ENCODE results near the gene LHX3. TPM values are rescaled to one million over a fixed set of nuclear protein-coding genes. Genes with fewer than 3 reads are reported as not detected.

The LHX3 gene
- total RNA-seq, 2 experiments from 2014 or later = 0.11 to 0.16 TPM

GRCh38 chr9:136244969-136245218 is 40.0 kb upstream of the LHX3 start:
- H3K9me3 Mint-ChIP-seq = no peaks in the 10 kb centered on the region
- CTCF ChIA-PET = no interaction called here
- peaks cover 41% of the 10 kb centered on the region for H3K4me1 Mint-ChIP-seq (ENCODE audit: low read depth)
- Histone ChIP-seq H3K9me3 (ENCODE audit: control insufficient read depth in 1 of 2, insufficient read depth in 1 of 2, low read length in 2 of 2) (no peaks in the 10 kb centered on the region), H3K27me3 (ENCODE audit: control insufficient read depth in 1 of 2, insufficient read depth in 2 of 2, low read length in 2 of 2) (no peaks in the 10 kb centered on the region), H3K27ac (ENCODE audit: low read depth in 1 of 2, low read length in 2 of 2) (peak overlapping the region; percentile 15 to 20), H3K4me1 (ENCODE audit: insufficient read depth, low read length) (peaks cover 39% of the 10 kb centered on the region), H3K36me3 (ENCODE audit: insufficient read depth, low read length) (peaks cover 4% of the 10 kb centered on the region), H3K4me3 (ENCODE audit: low read length) (peak overlapping the region; percentile 63)
- peak overlapping the region; percentile 94 for H3K4me3 Mint-ChIP-seq
- H3K36me3 Mint-ChIP-seq (ENCODE audit: low read depth) = peaks cover 7% of the 10 kb centered on the region
- POLR2A ChIA-PET = interaction anchor here (2.8 kb wide), 1 partner anchor 23 kb away, joined by 12 read pairs; no protein-coding TSS in a partner anchor
- intact Hi-C loops (cut with DNase I, micrococcal nuclease) = loop anchor here (1.0 to 10.0 kb wide), 5 partner anchors 118 to 338 kb away; partner anchors contain the start of genes UBAC1 (in 2 of the 2), CAMSAP1 (in 1 of the 2), DNLZ (in 1 of the 2) and SEC16A (in 1 of the 2)
- no peak for TF ChIP-seq CTCF (IDR thresholded peaks at IDR 0.05)
- H3K27me3 Mint-ChIP-seq = no peaks in the 10 kb centered on the region
- peak overlapping the region; percentile 76 for H3K27ac Mint-ChIP-seq
- ATAC-seq (ENCODE audit: poor library complexity) = no peak
- no peak for DNase-seq

- Histone ChIP-seq H3K27ac (ENCODE audit: low read depth in 1 of 2, low read length in 2 of 2) (peak overlapping the region; percentile 15 to 18), H3K9me3 (ENCODE audit: control insufficient read depth in 1 of 2, insufficient read depth in 1 of 2, low read length in 2 of 2) (no peaks in the 10 kb centered on the region), H3K4me1 (ENCODE audit: insufficient read depth, low read length) (peaks cover 41% of the 10 kb centered on the region), H3K4me3 (ENCODE audit: low read length) (peak overlapping the region; percentile 63), H3K27me3 (ENCODE audit: control insufficient read depth in 1 of 2, insufficient read depth in 2 of 2, low read length in 2 of 2) (no peaks in the 10 kb centered on the region), H3K36me3 (ENCODE audit: insufficient read depth, low read length) (peaks cover 4% of the 10 kb centered on the region)
- POLR2A ChIA-PET = interaction anchor here (2.8 kb wide), 1 partner anchor 23 kb away, joined by 12 read pairs; no protein-coding TSS in a partner anchor
- Mint-ChIP-seq H3K27me3 (no peaks in the 10 kb centered on the region), H3K36me3 (ENCODE audit: low read depth) (peaks cover 7% of the 10 kb centered on the region), H3K4me1 (ENCODE audit: low read depth) (peaks cover 41% of the 10 kb centered on the region), H3K4me3 (peak overlapping the region; percentile 94), H3K9me3 (no peaks in the 10 kb centered on the region), H3K27ac (peak overlapping the region; percentile 76)
- TF ChIP-seq CTCF (IDR thresholded peaks at IDR 0.05) = no peak
- DNase-seq (peak in 8 of 14 experiments; percentile 11 to 61 (median 18)), ATAC-seq (ENCODE audit: poor library complexity) (peak; percentile 10)
- CTCF ChIA-PET = no interaction called here
- intact Hi-C loops (cut with DNase I, micrococcal nuclease) = loop anchor here in 1 of 2 experiments (10.0 kb wide), 1 partner anchor 280 kb away; the partner anchor contains the start of gene UBAC1
These were observed 39.4 kb upstream of the LHX3 start for GRCh38 chr9:136244122-136244968.

- peaks cover 7% of the 10 kb centered on the region for H3K36me3 Mint-ChIP-seq (ENCODE audit: low read depth)
- ChIA-PET POLR2A (interaction anchor here (2.8 kb wide), 1 partner anchor 24 kb away, joined by 12 read pairs; no protein-coding TSS in a partner anchor), CTCF (no interaction called here)
- H3K27ac ChIP-seq (ENCODE audit: low read depth in 1 of 2, low read length in 2 of 2) = peak overlapping the region; percentile 5 to 18
- H3K4me1 Mint-ChIP-seq (ENCODE audit: low read depth) = peaks cover 41% of the 10 kb centered on the region
- no peak for DNase-seq
- peaks cover 4% of the 10 kb centered on the region for H3K36me3 ChIP-seq (ENCODE audit: insufficient read depth, low read length)
- no peak for ATAC-seq (ENCODE audit: poor library complexity)
- no peak for TF ChIP-seq CTCF (IDR thresholded peaks at IDR 0.05)
- H3K27me3 ChIP-seq (ENCODE audit: control insufficient read depth in 1 of 2, insufficient read depth in 2 of 2, low read length in 2 of 2) = no peaks in the 10 kb centered on the region
- H3K4me3 Mint-ChIP-seq = peak overlapping the region; percentile 94
- H3K4me3 ChIP-seq (ENCODE audit: low read length) = no peak overlapping the region
- H3K27ac Mint-ChIP-seq = peak overlapping the region; percentile 76
- intact Hi-C loops (cut with DNase I, micrococcal nuclease) = loop anchor here in 1 of 2 experiments (10.0 kb wide), 1 partner anchor 279 kb away; the partner anchor contains the start of gene UBAC1
- H3K4me1 ChIP-seq (ENCODE audit: insufficient read depth, low read length) = peaks cover 41% of the 10 kb centered on the region
- H3K9me3 ChIP-seq (ENCODE audit: control insufficient read depth in 1 of 2, insufficient read depth in 1 of 2, low read length in 2 of 2) = no peaks in the 10 kb centered on the region
- no peaks in the 10 kb centered on the region for H3K27me3 Mint-ChIP-seq
- H3K9me3 Mint-ChIP-seq = no peaks in the 10 kb centered on the region
These were observed 38.7 kb upstream of the LHX3 start for GRCh38 chr9:136243631-136244030.
